ENCODE measurements around the gene GPR25.

DNA sequence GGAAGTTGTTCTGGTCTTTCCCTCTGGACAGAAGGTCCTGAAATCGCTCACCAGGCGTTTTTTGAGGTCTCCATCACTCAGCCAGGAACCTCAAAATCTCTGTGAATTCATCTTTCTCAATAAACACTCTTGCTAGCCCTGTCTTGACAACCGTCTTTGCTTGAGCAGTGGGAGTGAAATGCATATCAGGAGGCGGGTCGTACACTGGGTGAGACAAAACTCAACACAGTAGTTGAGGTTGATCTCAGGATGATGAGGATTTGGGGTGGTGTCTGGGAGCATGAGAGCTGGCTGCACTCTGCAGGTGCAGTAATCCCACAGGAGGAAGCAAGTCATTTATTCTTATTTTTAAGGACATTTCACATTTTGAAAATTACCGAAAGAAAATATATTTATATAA, 1.9 kb downstream of the GPR25 start:
- TF ChIP-seq EZH2phosphoT487 (IDR thresholded peaks at IDR 0.05; ENCODE audit: low read length) (no peak), EZH2 (optimal IDR thresholded peaks at IDR 0.05; ENCODE audit: low read depth, low read length) (no peak)
